Activated CD8-positive, alpha-beta T cell treated with anti-CD3 and anti-CD28 coated beads, Interleukin-2, amount 10 ng/mL, durations not matched to agents 7 days and 5 days (primary cell): ENCODE data around the gene SHF. TPM values are rescaled to one million over a fixed set of nuclear protein-coding genes. Genes with fewer than 3 reads are reported as not detected.
"Not testable (repeated sequence)": the region's sequence is repeated elsewhere in the genome, so short reads cannot be mapped to it uniquely, and the experiment has no call there.

Experiments
- ATAC-seq: fragments of 150-1000 bp; cut with Tn5 transposase; one replicate; pipeline ENCODE4 v1.10.0; 2021; ENCODE audit warnings: moderate library complexity
- CTCF ChIA-PET: fragments of 350-600 bp; sonication (Branson Sonifier 250); formaldehyde crosslinking; loops from one replicate; lab custom pipeline; 2021; ENCODE audit warnings: antibody characterized with exemption; lab: Charles Lee
- POLR2A ChIA-PET: fragments of 350-600 bp; sonication (Branson Sonifier 250); formaldehyde crosslinking; loops from one replicate; lab custom pipeline; 2021; ENCODE audit warnings: antibody characterized with exemption; lab: Charles Lee
- DNase-seq: peaks from one replicate; pipeline ENCODE4 v3.0.0-alpha.2; 2020
- H3K27ac Mint-ChIP-seq: one replicate; pipeline ENCODE4 v1.8.0; 2021; ENCODE audit warnings: mild to moderate bottlenecking, mixed read lengths
- H3K27me3 Mint-ChIP-seq: one replicate; pipeline ENCODE4 v1.8.0; 2021; ENCODE audit warnings: low read depth, mixed read lengths
- H3K36me3 Mint-ChIP-seq: one replicate; pipeline ENCODE4 v1.8.0; 2021; ENCODE audit warnings: low read depth, mixed read lengths
- H3K4me1 Mint-ChIP-seq: one replicate; pipeline ENCODE4 v1.8.0; 2021; ENCODE audit warnings: low read depth, mixed read lengths
- H3K4me3 Mint-ChIP-seq: one replicate; pipeline ENCODE4 v1.8.0; 2021; ENCODE audit warnings: mild to moderate bottlenecking, mixed read lengths
- H3K9me3 Mint-ChIP-seq: one replicate; pipeline ENCODE4 v1.8.0; 2022; ENCODE audit warnings: mixed read lengths; ENCODE audit not compliant: insufficient read depth
- total RNA-seq, 2 experiments: library from RNA; stranded (reverse); gene quantifications; one replicate each; pipeline ENCODE4 v1.2.3, GENCODE V29; 2021

SHF gene
- total RNA-seq, 2 experiments from 2014 or later = 0.57 to 1.3 TPM

DNA sequence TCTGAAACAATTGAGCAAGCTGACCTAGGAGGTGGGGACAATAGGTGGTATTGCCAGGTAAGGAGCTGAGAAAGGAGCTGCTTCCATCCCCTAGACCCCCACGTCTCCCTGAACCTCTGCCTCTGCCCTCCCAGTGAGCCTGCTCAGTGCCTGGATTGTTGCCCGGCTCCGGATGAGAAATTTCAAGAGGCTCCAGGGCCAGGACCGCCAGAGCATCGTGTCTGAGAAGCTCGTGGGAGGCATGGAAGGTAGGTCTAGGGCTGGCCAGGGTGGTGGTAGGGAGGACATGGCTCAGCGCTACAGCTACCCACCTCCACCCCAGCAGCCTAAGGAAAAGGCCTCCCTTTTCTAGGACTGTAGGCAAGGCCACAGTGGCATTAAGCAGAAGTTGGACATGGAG lies 44.7 kb downstream of the SHF start:
- Mint-ChIP-seq H3K4me3 (no peak overlapping the region), H3K9me3 (no peaks in the 10 kb centered on the region), H3K27me3 (no peaks in the 10 kb centered on the region), H3K27ac (no peak overlapping the region), H3K36me3 (no peaks in the 10 kb centered on the region), H3K4me1 (no peaks in the 10 kb centered on the region)
- CTCF ChIA-PET = interaction anchor here (1.1 kb wide), 1 partner anchor 63 kb away, joined by 3 read pairs; no protein-coding TSS in a partner anchor
- DNase-seq (no peak), ATAC-seq (no peak)
- POLR2A ChIA-PET = no interaction called here

DNA sequence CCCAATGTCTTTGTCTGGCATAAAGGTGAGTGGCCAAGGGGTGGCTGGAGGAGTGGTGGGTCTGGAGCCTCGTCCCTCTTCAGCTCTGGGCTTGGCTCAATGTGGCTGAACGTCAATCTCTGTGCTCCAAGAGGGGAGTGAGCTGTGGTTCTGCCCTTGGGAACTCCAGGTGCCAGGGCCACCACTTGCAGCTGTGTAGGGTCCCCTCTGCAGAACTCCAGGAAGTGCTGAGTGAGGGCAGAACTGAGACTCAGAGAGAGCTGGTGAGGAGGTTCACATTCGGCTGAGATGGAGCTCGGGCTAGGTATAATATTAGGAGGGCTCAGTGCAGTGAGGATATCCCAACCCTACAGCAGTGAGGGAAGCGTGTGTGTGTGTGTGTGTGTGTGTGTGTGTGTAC lies 46.4 kb downstream of the SHF start:
- no peaks in the 10 kb centered on the region for H3K4me1 Mint-ChIP-seq
- CTCF ChIA-PET = interaction anchor here (2.3 kb wide), 1 partner anchor 15 kb away, joined by 6 read pairs; no protein-coding TSS in a partner anchor
- DNase-seq (no peak), ATAC-seq (no peak)
- H3K9me3 Mint-ChIP-seq = no peaks in the 10 kb centered on the region
- no peaks in the 10 kb centered on the region for H3K36me3 Mint-ChIP-seq
- peaks cover 4% of the 10 kb centered on the region for H3K27me3 Mint-ChIP-seq
- POLR2A ChIA-PET = no interaction called here
- H3K4me3 Mint-ChIP-seq = no peak overlapping the region
- H3K27ac Mint-ChIP-seq = no peak overlapping the region

GRCh38 chr15:45140557-45141250 lies 47.1 kb downstream of the SHF start:
- no peaks in the 10 kb centered on the region for H3K9me3 Mint-ChIP-seq
- ATAC-seq (no peak), DNase-seq (no peak)
- CTCF ChIA-PET = interaction anchor here (1.5 to 2.3 kb wide), 2 partner anchors 14 to 23 kb away, joined by 6 read pairs; no protein-coding TSS in a partner anchor
- H3K4me1 Mint-ChIP-seq = peaks cover 2% of the 10 kb centered on the region
- peaks cover 8% of the 10 kb centered on the region for H3K27me3 Mint-ChIP-seq
- no peak overlapping the region for H3K27ac Mint-ChIP-seq
- no peak overlapping the region for H3K4me3 Mint-ChIP-seq
- POLR2A ChIA-PET = no interaction called here
- H3K36me3 Mint-ChIP-seq = no peaks in the 10 kb centered on the region

GRCh38 chr15:45139770-45140169 lies 48.0 kb downstream of the SHF start:
- ATAC-seq (no peak), DNase-seq (no peak)
- ChIA-PET POLR2A (no interaction called here), CTCF (interaction anchor here (1.1 to 2.3 kb wide), 3 partner anchors 13 to 58 kb away, joined by 3 to 6 read pairs (median 6); no protein-coding TSS in a partner anchor)
- Mint-ChIP-seq H3K4me3 (no peak overlapping the region), H3K9me3 (no peaks in the 10 kb centered on the region), H3K27me3 (peaks cover 11% of the 10 kb centered on the region), H3K27ac (no peak overlapping the region), H3K4me1 (peaks cover 4% of the 10 kb centered on the region), H3K36me3 (no peaks in the 10 kb centered on the region)

DNA sequence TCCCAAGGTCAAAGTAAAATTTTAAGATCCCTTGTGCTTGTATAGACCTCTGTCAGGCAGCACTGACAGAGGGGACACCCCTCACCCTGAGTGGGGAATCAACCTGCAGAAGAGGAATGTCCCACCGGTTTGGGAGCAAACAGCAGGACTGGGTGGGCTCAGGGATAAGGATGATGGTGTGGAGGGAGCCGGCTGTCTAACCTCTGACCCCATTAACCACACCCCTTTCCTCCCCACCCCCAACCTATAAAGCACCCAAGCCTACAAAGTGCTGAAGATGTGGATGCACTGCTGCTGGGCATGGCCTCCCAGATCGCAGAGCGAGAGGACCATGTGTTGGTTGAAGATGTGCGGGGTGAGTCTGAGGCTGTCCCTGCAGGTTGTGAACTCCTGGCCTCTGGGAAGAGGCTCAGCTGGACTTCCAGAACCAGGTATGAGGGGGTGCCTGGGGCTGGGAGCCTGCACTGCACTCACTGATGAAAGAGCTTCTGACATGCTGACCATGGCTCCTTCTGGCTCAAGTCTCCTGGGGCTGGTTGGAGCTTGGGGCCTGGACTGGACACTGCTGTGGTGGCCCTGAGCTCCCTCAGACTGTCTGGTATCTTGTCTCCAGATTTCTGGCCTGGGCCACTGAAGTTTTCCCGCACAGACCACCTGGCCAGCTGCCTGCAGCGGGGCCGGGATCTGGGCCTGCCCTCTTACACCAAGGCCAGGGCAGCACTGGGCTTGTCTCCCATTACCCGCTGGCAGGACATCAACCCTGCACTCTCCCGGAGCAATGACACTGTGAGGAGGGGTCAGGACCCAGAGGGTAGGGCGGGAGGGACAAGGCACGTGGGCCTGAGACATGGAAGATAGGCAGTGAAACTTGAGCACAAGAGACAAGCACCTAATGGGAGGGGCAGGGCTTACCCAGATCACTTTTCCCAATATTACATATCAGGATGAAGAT lies 48.7 kb downstream of the SHF start:
- POLR2A ChIA-PET = no interaction called here
- Mint-ChIP-seq H3K36me3 (no peaks in the 10 kb centered on the region), H3K9me3 (no peaks in the 10 kb centered on the region), H3K27me3 (peaks cover 18% of the 10 kb centered on the region), H3K4me1 (peaks cover 7% of the 10 kb centered on the region), H3K27ac (no peak overlapping the region), H3K4me3 (no peak overlapping the region)
- ATAC-seq = no peak
- CTCF ChIA-PET = interaction anchor here (1.1 to 2.2 kb wide), 3 partner anchors 21 to 59 kb away, joined by 3 to 12 read pairs (median 6); no protein-coding TSS in a partner anchor
- no peak for DNase-seq

DNA sequence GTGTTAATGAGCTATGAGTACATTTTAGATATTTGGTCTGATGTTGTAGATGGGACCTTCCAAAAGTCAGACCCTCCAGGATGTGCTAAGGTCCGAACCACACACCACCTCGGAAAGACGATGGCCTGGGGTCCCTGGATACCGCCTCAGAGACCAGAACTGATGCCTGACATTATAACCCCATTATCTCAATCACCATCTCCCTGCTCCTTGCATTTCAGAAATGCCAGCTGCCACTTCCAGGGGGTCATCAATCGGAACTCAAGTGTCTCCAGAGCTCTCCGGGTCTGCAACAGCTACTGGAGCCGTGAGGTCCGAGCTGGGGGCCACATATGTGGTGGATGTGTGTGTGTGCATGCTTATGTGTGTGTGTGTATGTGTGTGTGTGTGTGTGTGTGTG lies 50.1 kb downstream of the SHF start:
- Mint-ChIP-seq H3K4me1 (peaks cover 7% of the 10 kb centered on the region), H3K36me3 (no peaks in the 10 kb centered on the region), H3K27me3 (peaks cover 31% of the 10 kb centered on the region), H3K9me3 (no peaks in the 10 kb centered on the region), H3K4me3 (no peak overlapping the region), H3K27ac (no peak overlapping the region)
- ChIA-PET CTCF (interaction anchor here (2.2 kb wide), 1 partner anchor 20 kb away, joined by 12 read pairs; no protein-coding TSS in a partner anchor), POLR2A (no interaction called here)
- ATAC-seq (no peak), DNase-seq (no peak)

GRCh38 chr15:45136378-45136764 lies 51.4 kb downstream of the SHF start:
- Mint-ChIP-seq H3K4me1 (peaks cover 7% of the 10 kb centered on the region), H3K27ac (no peak overlapping the region)
- no peak for ATAC-seq

GRCh38 chr15:45135705-45136377 lies 51.9 kb downstream of the SHF start:
- H3K4me1 Mint-ChIP-seq, DNase-seq, H3K4me3 Mint-ChIP-seq, H3K9me3 Mint-ChIP-seq, ATAC-seq, H3K27ac Mint-ChIP-seq, POLR2A ChIA-PET, H3K36me3 Mint-ChIP-seq: not testable (repeated sequence)
- H3K27me3 Mint-ChIP-seq = peaks cover 42% of the 10 kb centered on the region
- CTCF ChIA-PET = interaction anchor here (1.1 kb wide), 1 partner anchor 9 kb away, joined by 3 read pairs; no protein-coding TSS in a partner anchor

More at GRCh38 chr15:45136378-45136764, 51.4 kb downstream of the SHF start:
- Mint-ChIP-seq H3K27me3 (peaks cover 38% of the 10 kb centered on the region), H3K4me3 (no peak overlapping the region), H3K9me3 (no peaks in the 10 kb centered on the region), H3K36me3 (no peaks in the 10 kb centered on the region)
- DNase-seq = no peak
- ChIA-PET CTCF (no interaction called here), POLR2A (no interaction called here)

GRCh38 chr15:45134682-45135604 lies 52.8 kb downstream of the SHF start:
- ChIA-PET POLR2A (no interaction called here), CTCF (interaction anchor here (1.1 to 1.7 kb wide), 2 partner anchors 8 to 33 kb away, joined by 3 to 4 read pairs; no protein-coding TSS in a partner anchor)
- peak; percentile 37 for ATAC-seq
- H3K4me3 Mint-ChIP-seq = peak overlapping the region; percentile 13
- H3K27ac Mint-ChIP-seq = no peak overlapping the region
- H3K27me3 Mint-ChIP-seq = peaks cover 49% of the 10 kb centered on the region
- no peaks in the 10 kb centered on the region for H3K36me3 Mint-ChIP-seq
- peaks cover 7% of the 10 kb centered on the region for H3K4me1 Mint-ChIP-seq
- H3K9me3 Mint-ChIP-seq = no peaks in the 10 kb centered on the region
- no peak for DNase-seq

- Mint-ChIP-seq H3K27me3 (peaks cover 53% of the 10 kb centered on the region), H3K9me3 (no peaks in the 10 kb centered on the region), H3K4me1 (peaks cover 7% of the 10 kb centered on the region), H3K36me3 (no peaks in the 10 kb centered on the region), H3K27ac (no peak overlapping the region), H3K4me3 (no peak overlapping the region)
- no peak for DNase-seq
- ChIA-PET CTCF (interaction anchor here (1.1 to 1.7 kb wide), 2 partner anchors 16 to 34 kb away, joined by 4 to 7 read pairs; no protein-coding TSS in a partner anchor), POLR2A (no interaction called here)
- no peak for ATAC-seq
Measured at GRCh38 chr15:45134046-45134445, 53.7 kb downstream of the SHF start.
